C4-2B (cell line): ENCODE data around the gene PTBP3.

Experiments used
- H3K27ac ChIP-seq: fragments of 450-650 bp; 2 replicates; pipeline ENCODE4 v1.5.1; 2017
- CTCF ChIP-seq: fragments of 450-650 bp; conservative IDR thresholded peaks from 2 replicates; pipeline ENCODE4 v1.5.1; 2017; ENCODE audit warnings: mild to moderate bottlenecking
- ZFX ChIP-seq: fragments of 450-650 bp; IDR thresholded peaks from 2 replicates; pipeline ENCODE4 v1.6.1; 2017

Gene PTBP3

GRCh38 chr9:112337547-112337946 lies 4.1 kb upstream of the PTBP3 start:
- TF ChIP-seq CTCF, result no peak
- no peak overlapping the region for H3K27ac ChIP-seq

DNA sequence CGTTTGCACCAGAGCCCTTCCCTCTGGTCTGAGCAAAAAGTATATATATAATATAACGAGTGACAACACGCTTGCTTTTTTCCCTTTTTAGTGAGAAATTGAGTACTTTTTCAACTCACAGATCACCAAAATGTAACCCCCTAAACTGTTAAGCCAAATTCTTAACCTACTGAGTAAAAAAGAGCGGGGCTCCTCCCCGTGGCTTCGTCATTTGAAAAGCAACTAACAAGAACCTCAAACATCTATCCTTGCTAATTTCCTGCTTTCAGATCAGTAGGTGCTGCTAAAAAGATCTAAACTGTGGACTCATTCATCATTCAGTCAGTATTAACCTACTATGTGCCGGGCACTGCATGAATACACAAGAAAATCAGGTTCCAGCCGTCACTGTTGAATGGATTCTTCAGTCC lies 1.0 kb upstream of the PTBP3 start:
- peak overlapping the region; percentile 90; the same call in 1 of the 2 replicates for H3K27ac ChIP-seq

DNA sequence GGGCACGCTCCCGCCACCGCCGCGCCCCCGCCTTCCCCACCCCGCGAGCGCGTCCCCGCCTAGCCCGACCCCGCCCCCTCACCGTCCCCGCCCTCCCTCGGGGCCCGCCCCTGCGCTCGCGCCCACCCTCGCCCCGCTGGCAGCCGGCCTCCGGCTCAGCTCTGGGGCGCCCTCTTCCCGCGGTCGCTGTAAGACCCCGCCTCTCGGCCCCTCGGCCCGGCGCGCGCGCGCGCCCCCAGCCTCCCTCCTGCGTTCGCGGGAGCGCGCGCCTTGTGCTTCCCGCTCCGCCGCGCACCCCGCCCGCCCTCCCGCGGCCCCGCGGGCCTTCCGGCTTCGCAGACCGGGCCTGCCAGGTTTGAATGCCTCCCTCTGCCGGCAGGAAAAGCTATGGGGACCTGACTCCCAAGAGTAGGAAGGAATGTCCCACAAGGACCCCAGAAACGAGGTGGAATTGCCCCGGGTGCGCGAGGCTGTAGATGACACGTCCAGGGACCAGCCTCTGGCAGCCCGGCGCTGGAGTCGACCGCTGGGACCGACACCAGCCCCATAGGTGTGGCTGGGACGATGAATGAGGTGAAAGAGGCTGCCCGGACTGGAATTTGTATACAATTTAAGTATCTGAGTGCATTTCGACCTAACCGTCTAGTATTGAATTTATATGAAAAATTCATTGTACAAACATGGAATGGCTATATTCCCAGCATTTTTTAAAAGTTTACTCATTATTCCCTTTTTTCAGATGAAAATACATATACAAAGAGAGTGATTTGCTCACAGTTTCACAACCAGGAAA lies 416 bp upstream of the PTBP3 start:
- peak overlapping the region; percentile 90 for H3K27ac ChIP-seq
- TF ChIP-seq ZFX, result no peak
- peak; percentile 88 for TF ChIP-seq CTCF

More for the DNA sequence above, 1.0 kb upstream of the PTBP3 start:
- TF ChIP-seq ZFX (no peak), CTCF (no peak)

DNA sequence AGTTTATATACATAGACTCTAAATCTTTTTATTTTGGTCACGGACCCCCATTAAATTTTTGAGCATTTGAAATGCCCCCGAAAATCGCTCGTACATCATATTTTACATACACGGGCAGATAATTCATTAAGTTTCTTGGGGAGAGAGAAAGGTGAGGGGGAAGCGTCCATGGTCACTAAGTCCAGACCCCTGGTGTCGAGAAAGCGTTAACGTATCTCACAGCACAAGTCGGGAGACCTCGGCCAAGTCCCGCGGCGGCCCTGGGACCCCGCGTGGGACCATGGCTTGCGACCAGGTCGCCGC lies 794 bp downstream of the PTBP3 start:
- TF ChIP-seq ZFX, result no peak
- no peak for TF ChIP-seq CTCF

GRCh38 chr9:112332214-112332613 lies 1.2 kb downstream of the PTBP3 start:
- TF ChIP-seq CTCF (no peak), ZFX (no peak)
- no peak overlapping the region; the same call in 1 of the 2 replicates for H3K27ac ChIP-seq

More for the DNA sequence above, 794 bp downstream of the PTBP3 start:
- peak overlapping the region; percentile 90 for H3K27ac ChIP-seq

DNA sequence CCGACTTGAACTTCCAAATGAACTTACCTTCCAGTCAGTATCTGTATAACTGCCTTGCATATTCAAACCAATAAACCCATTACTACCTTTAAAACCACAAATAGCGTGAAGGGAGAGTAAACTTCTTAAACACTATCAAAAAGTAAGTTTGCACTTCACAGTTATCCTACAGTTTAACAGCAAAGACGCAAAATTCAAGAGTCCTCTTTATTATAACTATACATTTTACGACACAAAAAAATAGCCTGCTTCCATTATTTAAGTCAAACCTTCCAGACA lies 1.8 kb downstream of the PTBP3 start:
- no peak overlapping the region for H3K27ac ChIP-seq
- TF ChIP-seq ZFX, result no peak
- no peak for TF ChIP-seq CTCF

DNA sequence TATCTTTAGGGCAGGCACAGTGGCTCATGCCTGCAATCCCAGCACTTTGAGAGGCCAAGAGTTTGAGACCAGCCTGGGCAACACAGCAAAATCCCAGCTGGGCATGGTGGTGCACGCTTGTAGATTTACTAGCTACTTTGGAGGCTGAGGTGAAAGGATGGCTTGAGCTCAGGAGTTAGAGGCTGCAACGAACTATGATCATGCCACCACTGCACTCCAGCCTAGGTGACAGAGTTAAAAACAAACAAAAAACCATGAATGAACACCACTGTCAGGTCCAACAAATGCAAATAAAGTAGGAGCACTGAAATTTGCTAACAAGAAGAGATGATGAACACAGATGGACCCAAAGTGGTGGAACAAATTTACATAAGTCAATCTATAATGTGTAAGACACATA lies 4.9 kb downstream of the PTBP3 start:
- H3K27ac ChIP-seq, result no peak overlapping the region
- TF ChIP-seq ZFX (no peak), CTCF (no peak)
